Loucy (cell line): ENCODE data around the gene TRPM2.

Experiments
- CTCF ChIP-seq: fragments of 200-600 bp; sonication (generic); conservative IDR thresholded peaks from 2 replicates; pipeline ENCODE4 v1.5.1; 2014; ENCODE audit warnings: mild to moderate bottlenecking, antibody characterized with exemption, low read length
- EZH2phosphoT487 ChIP-seq: fragments of 200-600 bp; IDR thresholded peaks from 2 replicates; pipeline ENCODE4 v1.6.1; 2018; ENCODE audit warnings: antibody characterized with exemption, mild to moderate bottlenecking, moderate library complexity, borderline replicate concordance

DNA sequence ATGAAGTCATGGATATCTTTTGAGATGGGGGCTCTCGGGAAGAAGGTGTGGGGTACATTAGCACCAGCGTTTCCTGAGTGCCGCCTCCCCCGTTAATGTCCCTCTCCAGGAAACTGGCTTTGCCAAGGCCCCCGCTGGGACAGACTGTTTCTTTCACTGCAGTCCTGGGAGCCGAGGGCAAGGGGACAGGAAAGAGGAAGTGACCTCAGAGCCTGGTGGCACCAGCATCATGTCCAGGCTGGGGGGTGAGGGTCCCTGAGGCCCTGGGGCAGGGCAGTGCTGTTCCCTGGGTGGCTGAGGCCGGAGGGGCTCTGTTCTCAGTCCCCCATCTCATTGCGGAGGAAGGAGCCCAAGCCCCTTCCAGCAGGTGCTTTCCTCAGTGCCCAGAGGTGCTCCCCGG lies 47.7 kb upstream of the TRPM2 start:
- TF ChIP-seq CTCF = no peak
- no peak for TF ChIP-seq EZH2phosphoT487
